ENCODE measurements around the gene ATAD3B.
"Not testable (repeated sequence)": the region's sequence is repeated elsewhere in the genome, so short reads cannot be mapped to it uniquely, and the experiment has no call there.

ATAD3B gene

GRCh38 chr1:1482856-1483255 lies 11.3 kb downstream of the ATAD3B start:
- no peak for DNase-seq

GRCh38 chr1:1483714-1484113 lies 12.1 kb downstream of the ATAD3B start:
- DNase-seq = no peak

GRCh38 chr1:1484976-1485750 lies 13.6 kb downstream of the ATAD3B start:
- not testable (repeated sequence) for DNase-seq

- DNase-seq = not testable (repeated sequence)
Measured at GRCh38 chr1:1485755-1486317, 14.3 kb downstream of the ATAD3B start.

GRCh38 chr1:1487701-1488100 lies 16.1 kb downstream of the ATAD3B start:
- no peak for DNase-seq

- DNase-seq = no peak
Measured at GRCh38 chr1:1489231-1489630, 17.7 kb downstream of the ATAD3B start.

GRCh38 chr1:1489861-1490260 lies 18.3 kb downstream of the ATAD3B start:
- no peak for DNase-seq

GRCh38 chr1:1490633-1491230 lies 19.2 kb downstream of the ATAD3B start:
- no peak for DNase-seq

- DNase-seq = no peak
Measured at GRCh38 chr1:1491601-1492000, 20.0 kb downstream of the ATAD3B start.

- DNase-seq = not testable (repeated sequence)
Measured at GRCh38 chr1:1494311-1494710, 22.7 kb downstream of the ATAD3B start.

- DNase-seq = not testable (repeated sequence)
Measured at GRCh38 chr1:1495461-1495975, 24.0 kb downstream of the ATAD3B start.

- peak; percentile 59 for DNase-seq
Measured at GRCh38 chr1:1504777-1505365, 33.3 kb downstream of the ATAD3B start.

- DNase-seq = peak; percentile 11
Measured at GRCh38 chr1:1505366-1505798, 33.8 kb downstream of the ATAD3B start.

- DNase-seq = not testable (repeated sequence)
Measured at GRCh38 chr1:1505801-1506200, 34.2 kb downstream of the ATAD3B start.

GRCh38 chr1:1507305-1507704 lies 35.7 kb downstream of the ATAD3B start:
- DNase-seq = no peak

- DNase-seq = not testable (repeated sequence)
Measured at GRCh38 chr1:1508775-1509464, 37.4 kb downstream of the ATAD3B start.

GRCh38 chr1:1509465-1509850 lies 37.9 kb downstream of the ATAD3B start:
- not testable (repeated sequence) for DNase-seq

GRCh38 chr1:1510912-1511532 lies 39.5 kb downstream of the ATAD3B start:
- peak; percentile 9 for DNase-seq

GRCh38 chr1:1511533-1512285 lies 40.1 kb downstream of the ATAD3B start, which contains the start of gene ATAD3A:
Gene ATAD3A, plus strand, starts transcription at chr1:1512162. Its CDS starts 107 bp downstream, at chr1:1512269.
- peak; percentile 95 for DNase-seq

- DNase-seq = not testable (repeated sequence)
Measured at GRCh38 chr1:1512425-1512824, 40.9 kb downstream of the ATAD3B start.

GRCh38 chr1:1513675-1514074 lies 42.1 kb downstream of the ATAD3B start:
- not testable (repeated sequence) for DNase-seq
